Sigmoid colon (tissue), 4 donors: ENCODE measurements around the gene ZBTB7B.
A peak's percentile ranks its signal among the peaks of the same experiment; 100 is the strongest.

ENCODE experiments used
- EP300 ChIP-seq, 4 donors: sonication (generic); formaldehyde crosslinking; IDR thresholded peaks; one replicate each; pipeline ENCODE4 v1.6.1; 2017; ENCODE audit warnings: antibody characterized with exemption in 4 of 4
- POLR2A ChIP-seq, 2 donors: fragments of 450-650 bp; IDR thresholded peaks; one replicate each; pipeline ENCODE4 v1.6.1; 2016; ENCODE audit warnings: antibody characterized with exemption in 2 of 2, mild to moderate bottlenecking in 2 of 2, moderate library complexity in 2 of 2

DNA sequence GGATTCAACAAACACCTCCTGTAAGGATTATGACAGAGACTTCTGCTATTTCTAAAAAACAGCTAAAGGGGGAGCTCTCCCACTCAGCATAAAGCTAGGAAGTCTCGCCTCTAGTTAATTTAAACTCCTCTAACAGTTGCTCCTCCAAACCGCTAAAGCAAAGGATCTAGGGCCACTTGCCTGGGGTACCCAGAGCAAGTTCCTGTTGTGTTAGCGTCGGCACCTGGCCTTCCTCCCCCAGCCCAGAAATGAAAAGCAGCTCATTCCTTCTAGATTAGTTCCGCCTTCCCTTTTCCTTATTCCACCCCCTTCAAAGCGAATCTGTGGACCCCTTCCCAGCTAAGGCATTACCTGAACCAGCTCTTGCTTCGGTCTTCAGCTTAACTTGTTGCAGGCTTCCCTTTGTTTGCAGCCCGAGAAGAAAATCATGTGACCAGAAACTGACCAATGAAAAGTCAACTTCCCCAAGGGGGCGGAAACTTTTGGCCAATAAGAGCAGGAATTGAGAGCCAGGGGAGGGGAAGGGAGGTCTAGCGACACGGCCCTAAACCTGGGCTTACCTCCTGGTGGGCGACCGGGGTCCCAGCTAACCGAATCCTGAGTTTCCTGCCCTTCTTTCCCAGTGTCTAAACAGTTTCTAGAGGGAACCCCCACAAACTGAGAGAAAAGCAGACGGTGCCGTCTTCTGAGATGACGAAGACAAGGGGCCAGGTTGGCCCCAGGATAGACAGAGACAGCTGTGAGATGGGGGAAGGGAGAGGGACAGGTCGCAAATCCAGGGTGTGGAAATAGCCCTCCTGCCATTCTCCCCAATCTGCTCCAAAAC, 46.7 kb upstream of the ZBTB7B start, which contains the start of gene PBXIP1:
- TF ChIP-seq EP300 (IDR thresholded peaks at IDR 0.05) = peak in 1 of 4 donors; percentile 1
- TF ChIP-seq POLR2A (IDR thresholded peaks at IDR 0.05) = peak; percentile 44 to 61
